GM19328 (cell line): ENCODE data around the gene TBX2.
"Not testable (repeated sequence)": the region's sequence is repeated elsewhere in the genome, so short reads cannot be mapped to it uniquely, and the experiment has no call there.

ENCODE experiments used
- ATAC-seq: cut with Tn5 transposase; IDR thresholded peaks from one replicate; pipeline ENCODE4 v1.9.1; 2021; ENCODE audit warnings: mild to moderate bottlenecking, moderate library complexity; ENCODE audit not compliant: unreplicated experiment

Gene TBX2

GRCh38 chr17:61425682-61426481 is 26.2 kb downstream of the TBX2 start:
- no peak for ATAC-seq

GRCh38 chr17:61426482-61427304 is 27.1 kb downstream of the TBX2 start:
- no peak for ATAC-seq

GRCh38 chr17:61427567-61427966 is 27.9 kb downstream of the TBX2 start:
- no peak for ATAC-seq

GRCh38 chr17:61429274-61429673 is 29.6 kb downstream of the TBX2 start:
- ATAC-seq: no peak

- ATAC-seq: not testable (repeated sequence)
Measured at GRCh38 chr17:61429831-61430230, 30.2 kb downstream of the TBX2 start.

- ATAC-seq: no peak
Measured at GRCh38 chr17:61431594-61432311, 32.1 kb downstream of the TBX2 start.

GRCh38 chr17:61436273-61436672 is 36.6 kb downstream of the TBX2 start:
- no peak for ATAC-seq

GRCh38 chr17:61436995-61437704 is 37.5 kb downstream of the TBX2 start:
- no peak for ATAC-seq

- ATAC-seq: no peak
Measured at GRCh38 chr17:61440697-61441096, 41.1 kb downstream of the TBX2 start.

GRCh38 chr17:61441507-61441906 is 41.9 kb downstream of the TBX2 start:
- not testable (repeated sequence) for ATAC-seq

GRCh38 chr17:61442136-61442775 is 42.6 kb downstream of the TBX2 start:
- no peak for ATAC-seq

- no peak for ATAC-seq
Measured at GRCh38 chr17:61442878-61443474, 43.3 kb downstream of the TBX2 start.

GRCh38 chr17:61443475-61443882 is 43.8 kb downstream of the TBX2 start:
- ATAC-seq: no peak

- no peak for ATAC-seq
Measured at GRCh38 chr17:61444075-61444474, 44.4 kb downstream of the TBX2 start.

GRCh38 chr17:61444831-61445230 is 45.2 kb downstream of the TBX2 start:
- no peak for ATAC-seq

- no peak for ATAC-seq
Measured at GRCh38 chr17:61447358-61447757, 47.7 kb downstream of the TBX2 start.

GRCh38 chr17:61448042-61448441 is 48.4 kb downstream of the TBX2 start:
- ATAC-seq: no peak

GRCh38 chr17:61449140-61449539 is 49.5 kb downstream of the TBX2 start:
- not testable (repeated sequence) for ATAC-seq

- ATAC-seq: no peak
Measured at GRCh38 chr17:61449707-61450640, 50.3 kb downstream of the TBX2 start.
